MM.1S (cell line): ENCODE data around the gene FLT4.

ENCODE experiments used
- DNase-seq: peaks from one replicate; pipeline ENCODE4 v3.0.0-alpha.2; 2015
- H2AFZ ChIP-seq: fragments of 300-600 bp; sonication (generic); 2 replicates; pipeline ENCODE4 v1.6.0; 2016; ENCODE audit warnings: antibody characterized with exemption, low read length
- H3F3A ChIP-seq: fragments of 300-600 bp; sonication (generic); 2 replicates; pipeline ENCODE4 v1.6.1; 2016; ENCODE audit warnings: mild to moderate bottlenecking, antibody characterized with exemption, low read length, moderate library complexity, mixed read lengths; ENCODE audit not compliant: insufficient read depth
- H3K27ac ChIP-seq: fragments of 300-600 bp; sonication (generic); 2 replicates; pipeline ENCODE4 v1.5.1; 2016; ENCODE audit warnings: mild to moderate bottlenecking, low read length
- H3K27me3 ChIP-seq: fragments of 300-600 bp; sonication (generic); replicated peaks from 2 replicates; pipeline ENCODE4 v1.6.0; 2016; ENCODE audit warnings: low read length; ENCODE audit not compliant: insufficient read depth
- H3K36me3 ChIP-seq: fragments of 300-600 bp; sonication (generic); replicated peaks from 2 replicates; pipeline ENCODE4 v1.6.1; 2016; ENCODE audit warnings: mild to moderate bottlenecking, low read length, mixed read lengths; ENCODE audit not compliant: insufficient read depth
- H3K4me1 ChIP-seq: fragments of 300-600 bp; sonication (generic); 2 replicates; pipeline ENCODE4 v1.6.1; 2016; ENCODE audit warnings: low read length, mixed read lengths
- H3K4me2 ChIP-seq: fragments of 300-600 bp; sonication (generic); 2 replicates; pipeline ENCODE4 v1.6.0; 2016; ENCODE audit warnings: low read depth, low read length
- H3K4me3 ChIP-seq: fragments of 300-600 bp; sonication (generic); 2 replicates; pipeline ENCODE4 v1.5.1; 2016; ENCODE audit warnings: low read length, mixed read lengths
- H3K79me2 ChIP-seq: fragments of 300-600 bp; sonication (generic); 2 replicates; pipeline ENCODE4 v1.6.1; 2016; ENCODE audit warnings: mixed run types, low read length, mixed read lengths
- H3K9ac ChIP-seq: fragments of 300-600 bp; sonication (generic); 2 replicates; pipeline ENCODE4 v1.6.1; 2016; ENCODE audit warnings: low read length, mixed read lengths
- H3K9me2 ChIP-seq: fragments of 300-600 bp; sonication (generic); replicated peaks from 2 replicates; pipeline ENCODE4 v1.6.1; 2016; ENCODE audit warnings: mild to moderate bottlenecking, low read length, mixed read lengths; ENCODE audit not compliant: insufficient read depth
- H3K9me3 ChIP-seq: fragments of 300-600 bp; sonication (generic); replicated peaks from 2 replicates; pipeline ENCODE4 v1.6.1; 2016; ENCODE audit warnings: mild to moderate bottlenecking, low read length, mixed read lengths; ENCODE audit not compliant: insufficient read depth
- H4K20me1 ChIP-seq: fragments of 300-600 bp; sonication (generic); 2 replicates; pipeline ENCODE4 v1.6.1; 2016; ENCODE audit warnings: mild to moderate bottlenecking, low read length, moderate library complexity, mixed read lengths; ENCODE audit not compliant: insufficient read depth
- EZH2 ChIP-seq: fragments of 300-600 bp; sonication (generic); optimal IDR thresholded peaks from 2 replicates; pipeline ENCODE3; 2017; ENCODE audit warnings: low read depth, mild to moderate bottlenecking, antibody characterized with exemption, low read length, mixed read lengths
- EZH2phosphoT487 ChIP-seq: fragments of 300-600 bp; sonication (generic); IDR thresholded peaks from 2 replicates; pipeline ENCODE4 v1.6.1; 2018; ENCODE audit warnings: antibody characterized with exemption, low read length
- TF ChIP-seq, protein P1 (sequence below): fragments of 300-600 bp; sonication (generic); IDR thresholded peaks from 2 replicates; pipeline ENCODE4 v1.5.1; 2016; ENCODE audit warnings: antibody characterized with exemption, low read length, mixed read lengths

Gene FLT4

GRCh38 chr5:180609817-180610550 lies 39.4 kb downstream of the FLT4 start:
- no peaks in the 10 kb centered on the region for H3K9me3 ChIP-seq
- no peak overlapping the region for H3K27ac ChIP-seq
- no peak overlapping the region for H3K4me2 ChIP-seq
- no peaks in the 10 kb centered on the region for H3K79me2 ChIP-seq
- no peaks in the 10 kb centered on the region for H3K4me1 ChIP-seq
- no peak overlapping the region for H3K4me3 ChIP-seq
- peaks cover 55% of the 10 kb centered on the region for H3K27me3 ChIP-seq
- H3K9ac ChIP-seq: no peak overlapping the region
- no peak for DNase-seq
- no peaks in the 10 kb centered on the region for H3F3A ChIP-seq
- H3K36me3 ChIP-seq: no peaks in the 10 kb centered on the region
- H3K9me2 ChIP-seq: no peaks in the 10 kb centered on the region
- no peak for TF ChIP-seq EZH2phosphoT487
- TF ChIP-seq, protein P1, sequence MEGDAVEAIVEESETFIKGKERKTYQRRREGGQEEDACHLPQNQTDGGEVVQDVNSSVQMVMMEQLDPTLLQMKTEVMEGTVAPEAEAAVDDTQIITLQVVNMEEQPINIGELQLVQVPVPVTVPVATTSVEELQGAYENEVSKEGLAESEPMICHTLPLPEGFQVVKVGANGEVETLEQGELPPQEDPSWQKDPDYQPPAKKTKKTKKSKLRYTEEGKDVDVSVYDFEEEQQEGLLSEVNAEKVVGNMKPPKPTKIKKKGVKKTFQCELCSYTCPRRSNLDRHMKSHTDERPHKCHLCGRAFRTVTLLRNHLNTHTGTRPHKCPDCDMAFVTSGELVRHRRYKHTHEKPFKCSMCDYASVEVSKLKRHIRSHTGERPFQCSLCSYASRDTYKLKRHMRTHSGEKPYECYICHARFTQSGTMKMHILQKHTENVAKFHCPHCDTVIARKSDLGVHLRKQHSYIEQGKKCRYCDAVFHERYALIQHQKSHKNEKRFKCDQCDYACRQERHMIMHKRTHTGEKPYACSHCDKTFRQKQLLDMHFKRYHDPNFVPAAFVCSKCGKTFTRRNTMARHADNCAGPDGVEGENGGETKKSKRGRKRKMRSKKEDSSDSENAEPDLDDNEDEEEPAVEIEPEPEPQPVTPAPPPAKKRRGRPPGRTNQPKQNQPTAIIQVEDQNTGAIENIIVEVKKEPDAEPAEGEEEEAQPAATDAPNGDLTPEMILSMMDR: no peak
- TF ChIP-seq EZH2: no peak
- no peaks in the 10 kb centered on the region for H4K20me1 ChIP-seq
- H2AFZ ChIP-seq: no peak overlapping the region

- Histone ChIP-seq H3K4me3 (no peak overlapping the region), H3K79me2 (no peaks in the 10 kb centered on the region), H3K4me2 (no peak overlapping the region), H3K9ac (no peak overlapping the region), H3K27ac (no peak overlapping the region), H3K4me1 (no peaks in the 10 kb centered on the region), H3K27me3 (peaks cover 55% of the 10 kb centered on the region), H4K20me1 (no peaks in the 10 kb centered on the region), H3F3A (no peaks in the 10 kb centered on the region), H3K36me3 (no peaks in the 10 kb centered on the region), H3K9me2 (no peaks in the 10 kb centered on the region), H2AFZ (no peak overlapping the region), H3K9me3 (no peaks in the 10 kb centered on the region)
- DNase-seq: no peak
- TF ChIP-seq, protein P1: no peak
- TF ChIP-seq EZH2: no peak
- no peak for TF ChIP-seq EZH2phosphoT487
Observed at GRCh38 chr5:180609386-180609785, 40.0 kb downstream of the FLT4 start.

- no peaks in the 10 kb centered on the region for H4K20me1 ChIP-seq
- no peaks in the 10 kb centered on the region for H3K36me3 ChIP-seq
- TF ChIP-seq EZH2: no peak
- TF ChIP-seq, protein P1: no peak
- TF ChIP-seq EZH2phosphoT487: no peak
- DNase-seq: no peak
- no peaks in the 10 kb centered on the region for H3K9me3 ChIP-seq
- H3F3A ChIP-seq: no peaks in the 10 kb centered on the region
- H3K27ac ChIP-seq: no peak overlapping the region
- no peak overlapping the region for H3K9ac ChIP-seq
- no peak overlapping the region for H3K4me3 ChIP-seq
- no peaks in the 10 kb centered on the region for H3K4me1 ChIP-seq
- H3K27me3 ChIP-seq: peaks cover 55% of the 10 kb centered on the region
- no peaks in the 10 kb centered on the region for H3K79me2 ChIP-seq
- no peak overlapping the region for H2AFZ ChIP-seq
- no peaks in the 10 kb centered on the region for H3K9me2 ChIP-seq
- peak overlapping the region; percentile 33 for H3K4me2 ChIP-seq
Observed at GRCh38 chr5:180608572-180609310, 40.7 kb downstream of the FLT4 start.
